Measurements from ENCODE around the gene COL10A1. TPM values are rescaled to one million over a fixed set of nuclear protein-coding genes. Genes with fewer than 3 reads are reported as not detected.
"Not testable (repeated sequence)": the region's sequence is repeated elsewhere in the genome, so short reads cannot be mapped to it uniquely, and the experiment has no call there.

The COL10A1 gene
- total RNA-seq, 3 donors from 2014 or later (not counting 1 experiment from before 2014, with no cell fraction given), result not detected

GRCh38 chr6:116099036-116099435, 26.9 kb downstream of the COL10A1 start:
- H3K36me3 ChIP-seq (ENCODE audit: control insufficient read depth, insufficient read depth, low read length), result no peaks in the 10 kb centered on the region
- Mint-ChIP-seq H3K4me1 (peaks cover 26 to 34% of the 10 kb centered on the region in 2 donors), H3K27ac (no peak overlapping the region), H3K27me3 (ENCODE audit: low read depth in 2 of 2) (no peaks in the 10 kb centered on the region), H3K36me3 (no peaks in the 10 kb centered on the region), H3K9me3 (peaks cover 0 to 3% of the 10 kb centered on the region in 2 donors), H3K4me3 (peak overlapping the region; percentile 28)
- H3K27ac ChIP-seq (ENCODE audit: low read length), result no peak overlapping the region
- no peak overlapping the region for H3K4me3 ChIP-seq (ENCODE audit: low read length)
- H3K27me3 ChIP-seq (ENCODE audit: control insufficient read depth, insufficient read depth, low read length), result no peaks in the 10 kb centered on the region
- no peak for TF ChIP-seq CTCF (IDR thresholded peaks at IDR 0.05)
- no peak for DNase-seq
- no CpG with 5 or more reads among the region's 1 CpG for WGBS (ENCODE audit: insufficient coverage)
- intact Hi-C loops (cut with micrococcal nuclease), result no loop called here
- no peak for ATAC-seq
- H3K9me3 ChIP-seq (ENCODE audit: control insufficient read depth, insufficient read depth, low read length), result peaks cover 5% of the 10 kb centered on the region
- peaks cover 19% of the 10 kb centered on the region for H3K4me1 ChIP-seq (ENCODE audit: control insufficient read depth, insufficient read depth, low read length)

GRCh38 chr6:116096979-116097816, 28.7 kb downstream of the COL10A1 start:
- H3K27me3 Mint-ChIP-seq (ENCODE audit: low read depth in 2 of 2), result no peaks in the 10 kb centered on the region
- H3K27me3 ChIP-seq (ENCODE audit: control insufficient read depth, insufficient read depth, low read length), result no peaks in the 10 kb centered on the region
- peaks cover 11% of the 10 kb centered on the region for H3K4me1 ChIP-seq (ENCODE audit: control insufficient read depth, insufficient read depth, low read length)
- H3K9me3 Mint-ChIP-seq, result peaks cover 0 to 3% of the 10 kb centered on the region in 2 donors
- no peaks in the 10 kb centered on the region for H3K36me3 ChIP-seq (ENCODE audit: control insufficient read depth, insufficient read depth, low read length)
- WGBS (ENCODE audit: insufficient coverage), result no CpG with 5 or more reads among the region's 2 CpGs
- H3K4me3 ChIP-seq (ENCODE audit: low read length), result no peak overlapping the region
- H3K4me1 Mint-ChIP-seq, result peaks cover 11 to 18% of the 10 kb centered on the region in 2 donors
- ATAC-seq (no peak), DNase-seq (peak in 1 of 2 donors; percentile 24)
- H3K27ac Mint-ChIP-seq, result no peak overlapping the region
- no peak overlapping the region for H3K4me3 Mint-ChIP-seq
- peaks cover 5% of the 10 kb centered on the region for H3K9me3 ChIP-seq (ENCODE audit: control insufficient read depth, insufficient read depth, low read length)
- H3K27ac ChIP-seq (ENCODE audit: low read length), result no peak overlapping the region
- no peaks in the 10 kb centered on the region for H3K36me3 Mint-ChIP-seq
- intact Hi-C loops (cut with micrococcal nuclease), result loop anchor here (1.0 kb wide), 1 partner anchor 86 kb away; no protein-coding TSS in a partner anchor
- TF ChIP-seq CTCF (IDR thresholded peaks at IDR 0.05), result peak; percentile 63

- H3K4me1 ChIP-seq (ENCODE audit: control insufficient read depth, insufficient read depth, low read length); DNase-seq; H3K9me3 ChIP-seq (ENCODE audit: control insufficient read depth, insufficient read depth, low read length); H3K27me3 Mint-ChIP-seq (ENCODE audit: low read depth in 2 of 2); H3K27ac Mint-ChIP-seq; H3K4me3 ChIP-seq (ENCODE audit: low read length); H3K36me3 Mint-ChIP-seq; H3K4me1 Mint-ChIP-seq; H3K27me3 ChIP-seq (ENCODE audit: control insufficient read depth, insufficient read depth, low read length); H3K36me3 ChIP-seq (ENCODE audit: control insufficient read depth, insufficient read depth, low read length); ATAC-seq; H3K9me3 Mint-ChIP-seq; H3K27ac ChIP-seq (ENCODE audit: low read length); intact Hi-C loops (cut with micrococcal nuclease); H3K4me3 Mint-ChIP-seq: not testable (repeated sequence)
- 91% methylated on average over 6 of the region's 9 CpGs for WGBS (ENCODE audit: insufficient coverage)
Observed at GRCh38 chr6:116096048-116096759, 29.7 kb downstream of the COL10A1 start.

DNA sequence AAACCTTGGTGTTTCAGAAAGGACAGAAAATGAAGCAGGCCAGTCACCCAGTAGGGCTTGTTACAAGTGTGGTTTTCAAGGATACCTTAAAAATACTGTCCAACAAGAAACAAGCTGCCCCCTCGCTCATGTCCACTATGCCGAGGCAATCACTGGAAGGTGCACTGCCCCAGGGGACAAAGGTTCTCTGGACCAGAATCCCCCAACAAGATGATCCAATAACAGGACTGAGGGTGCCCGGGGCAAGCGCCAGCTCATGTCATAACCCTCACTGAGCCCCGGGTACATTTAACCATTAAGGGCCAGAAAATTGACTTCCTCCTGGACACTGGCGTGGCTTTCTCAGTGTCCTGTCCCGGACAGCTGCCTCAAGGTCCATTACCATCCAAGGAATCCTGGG, 31.9 kb downstream of the COL10A1 start:
- TF ChIP-seq CTCF (IDR thresholded peaks at IDR 0.05), result no peak
- intact Hi-C loops (cut with micrococcal nuclease), result no loop called here
- Histone ChIP-seq H3K36me3 (ENCODE audit: control insufficient read depth, insufficient read depth, low read length) (no peaks in the 10 kb centered on the region), H3K27me3 (ENCODE audit: control insufficient read depth, insufficient read depth, low read length) (no peaks in the 10 kb centered on the region), H3K27ac (ENCODE audit: low read length) (no peak overlapping the region), H3K9me3 (ENCODE audit: control insufficient read depth, insufficient read depth, low read length) (peaks cover 5% of the 10 kb centered on the region), H3K4me1 (ENCODE audit: control insufficient read depth, insufficient read depth, low read length) (peaks cover 6% of the 10 kb centered on the region), H3K4me3 (ENCODE audit: low read length) (no peak overlapping the region)
- Mint-ChIP-seq H3K36me3 (no peaks in the 10 kb centered on the region), H3K9me3 (peaks cover 0 to 3% of the 10 kb centered on the region in 2 donors), H3K4me1 (peaks cover 6 to 7% of the 10 kb centered on the region in 2 donors), H3K27me3 (ENCODE audit: low read depth in 2 of 2) (peaks cover 0 to 2% of the 10 kb centered on the region in 2 donors), H3K4me3 (no peak overlapping the region), H3K27ac (no peak overlapping the region)
- ATAC-seq, result no peak
- 92% methylated on average over 7 of the region's 7 CpGs for WGBS (ENCODE audit: insufficient coverage)
- DNase-seq, result no peak
